PC-9 (cell line): ENCODE measurements around the gene C5orf47. TPM values are rescaled to one million over a fixed set of nuclear protein-coding genes. Genes with fewer than 3 reads are reported as not detected.

ENCODE experiments used
- BruUV-seq: library from RNA; stranded (reverse); fragments of 400-500 nt; replicated peaks from 2 replicates; lab custom pipeline; 2021; lab: Mats Ljungman, UMichigan
- CTCF ChIA-PET: fragments of 300-600 bp; sonication (Branson Sonifier 250); formaldehyde crosslinking; loops from one replicate; lab custom pipeline; 2022; ENCODE audit warnings: antibody characterized with exemption; lab: Charles Lee
- POLR2A ChIA-PET: fragments of 300-600 bp; sonication (Branson Sonifier 250); formaldehyde crosslinking; loops from one replicate; lab custom pipeline; 2022; ENCODE audit warnings: antibody characterized with exemption; ENCODE audit not compliant: unreplicated experiment; lab: Charles Lee
- DNase-seq, 2 experiments: peaks; one replicate each; pipeline versions ENCODE4 v3.0.0 to v3.0.0-alpha.2; 2015 to 2022; ENCODE audit warnings: mixed read lengths in 1 of 2
- H2AFZ ChIP-seq: fragments of 200-600 bp; sonication (generic); 2 replicates; pipeline ENCODE4 v1.8.1; 2017; ENCODE audit warnings: antibody characterized with exemption
- H3F3A ChIP-seq: fragments of 200-600 bp; sonication (generic); 2 replicates; pipeline ENCODE4 v1.8.1; 2017; ENCODE audit warnings: antibody characterized with exemption, mild to moderate bottlenecking, low read depth; ENCODE audit not compliant: insufficient read depth
- H3K27ac ChIP-seq: fragments of 200-600 bp; sonication (generic); 2 replicates; pipeline ENCODE4 v1.6.1; 2016; ENCODE audit warnings: mixed run types
- H3K27me3 ChIP-seq: fragments of 200-600 bp; sonication (generic); 2 replicates; pipeline ENCODE4 v1.6.1; 2016; ENCODE audit warnings: low read depth, mixed run types; ENCODE audit not compliant: insufficient read depth
- H3K36me3 ChIP-seq: fragments of 200-600 bp; sonication (generic); 2 replicates; pipeline ENCODE4 v1.6.1; 2016; ENCODE audit warnings: low read depth, mixed run types
- H3K4me1 ChIP-seq: fragments of 200-600 bp; sonication (generic); replicated peaks from 2 replicates; pipeline ENCODE4 v1.6.1; 2016; ENCODE audit warnings: mixed run types; ENCODE audit not compliant: insufficient read depth
- H3K4me2 ChIP-seq: fragments of 200-600 bp; sonication (generic); 2 replicates; pipeline ENCODE4 v1.6.1; 2017; ENCODE audit warnings: mixed run types
- H3K4me3 ChIP-seq: fragments of 200-600 bp; sonication (generic); 2 replicates; pipeline ENCODE4 v1.6.1; 2016; ENCODE audit warnings: mixed run types
- H3K79me2 ChIP-seq: fragments of 200-600 bp; sonication (generic); 2 replicates; pipeline ENCODE4 v1.6.1; 2017; ENCODE audit warnings: low read depth, mixed run types
- H3K9me2 ChIP-seq: fragments of 200-600 bp; sonication (generic); 2 replicates; pipeline ENCODE4 v1.8.1; 2017; ENCODE audit warnings: mild to moderate bottlenecking; ENCODE audit not compliant: insufficient read depth
- H3K9me3 ChIP-seq: fragments of 200-600 bp; sonication (generic); 2 replicates; pipeline ENCODE4 v1.8.1; 2016; ENCODE audit warnings: low read depth; ENCODE audit not compliant: insufficient read depth
- H4K20me1 ChIP-seq: fragments of 200-600 bp; sonication (generic); 2 replicates; pipeline ENCODE4 v1.8.1; 2017; ENCODE audit not compliant: insufficient read depth
- CTCF ChIP-seq: fragments of 200-600 bp; sonication (generic); conservative IDR thresholded peaks from 2 replicates; pipeline ENCODE4 v1.6.1; 2017; ENCODE audit warnings: mixed run types, antibody characterized with exemption, mild to moderate bottlenecking, moderate library complexity
- EZH2 ChIP-seq: fragments of 200-600 bp; sonication (generic); IDR thresholded peaks from 2 replicates; pipeline ENCODE4 v1.8.0; 2017; ENCODE audit warnings: antibody characterized with exemption, low read depth
- intact Hi-C: fragments of 100-400 bp; cut with micrococcal nuclease; formaldehyde crosslinking; loops from one replicate; pipeline ENCODE4 v1.10.0; 2022; ENCODE audit not compliant: unreplicated experiment
- total RNA-seq: library from RNA; stranded (reverse); gene quantifications from 2 replicates; pipeline ENCODE4 v1.2.3, GENCODE V29; 2021

C5orf47 gene
- total RNA-seq, 1 experiment from 2014 or later: not detected

GRCh38 chr5:173953528-173954090, 35.4 kb upstream of the C5orf47 start:
- no peak overlapping the region for H3K4me3 ChIP-seq
- H3K9me2 ChIP-seq: no peaks in the 10 kb centered on the region
- no peak for TF ChIP-seq CTCF
- H3K4me1 ChIP-seq: no peaks in the 10 kb centered on the region
- H2AFZ ChIP-seq: no peak overlapping the region
- no TSS peak for BruUV-seq
- no peak for DNase-seq
- peaks cover 9% of the 10 kb centered on the region for H3K36me3 ChIP-seq
- POLR2A ChIA-PET: interaction anchor here (0.6 kb wide), 1 partner anchor 10 kb away, joined by 10 read pairs; no protein-coding TSS in a partner anchor
- H3K9me3 ChIP-seq: no peaks in the 10 kb centered on the region
- no peak overlapping the region for H3K4me2 ChIP-seq
- intact Hi-C loops: no loop called here
- no peaks in the 10 kb centered on the region for H3K27me3 ChIP-seq
- peak overlapping the region; percentile 17; the same call in 1 of the 2 replicates for H3K27ac ChIP-seq
- H3F3A ChIP-seq: peaks cover 5% of the 10 kb centered on the region; the same call in 1 of the 2 replicates
- H3K79me2 ChIP-seq: no peaks in the 10 kb centered on the region
- H4K20me1 ChIP-seq: no peaks in the 10 kb centered on the region
- CTCF ChIA-PET: interaction anchor here (0.6 kb wide), 1 partner anchor 28 kb away, joined by 3 read pairs; no protein-coding TSS in a partner anchor

- no TSS peak for BruUV-seq
- Histone ChIP-seq H3K4me3 (no peak overlapping the region), H3K36me3 (peaks cover 6% of the 10 kb centered on the region), H2AFZ (no peak overlapping the region), H4K20me1 (no peaks in the 10 kb centered on the region), H3K9me3 (no peaks in the 10 kb centered on the region), H3K27ac (no peak overlapping the region), H3K79me2 (no peaks in the 10 kb centered on the region), H3F3A (peaks cover 5% of the 10 kb centered on the region; the same call in 1 of the 2 replicates), H3K4me2 (no peak overlapping the region), H3K9me2 (no peaks in the 10 kb centered on the region), H3K4me1 (no peaks in the 10 kb centered on the region), H3K27me3 (no peaks in the 10 kb centered on the region)
- TF ChIP-seq CTCF: no peak
- no peak for TF ChIP-seq EZH2
- POLR2A ChIA-PET: no interaction called here
- CTCF ChIA-PET: interaction anchor here (0.5 kb wide), 1 partner anchor 24 kb away, joined by 5 read pairs; no protein-coding TSS in a partner anchor
- intact Hi-C loops: no loop called here
- no peak for DNase-seq
These were observed 34.1 kb upstream of the C5orf47 start for GRCh38 chr5:173954671-173955521.

- no peak overlapping the region for H3K27ac ChIP-seq
- H3F3A ChIP-seq: peaks cover 22% of the 10 kb centered on the region
- peaks cover 8% of the 10 kb centered on the region for H3K4me1 ChIP-seq
- no peaks in the 10 kb centered on the region for H3K9me3 ChIP-seq
- H4K20me1 ChIP-seq: no peaks in the 10 kb centered on the region; the same call in 1 of the 2 replicates
- no peak overlapping the region for H3K4me2 ChIP-seq
- H3K27me3 ChIP-seq: no peaks in the 10 kb centered on the region
- H3K4me3 ChIP-seq: no peak overlapping the region
- no peaks in the 10 kb centered on the region for H3K79me2 ChIP-seq
- intact Hi-C loops: loop anchor here (5.0 kb wide), 1 partner anchor 74 kb away; the partner anchor contains the start of gene CPEB4
- H2AFZ ChIP-seq: no peak overlapping the region
- POLR2A ChIA-PET: no interaction called here
- no TSS peak for BruUV-seq
- no peaks in the 10 kb centered on the region for H3K36me3 ChIP-seq
- H3K9me2 ChIP-seq: no peaks in the 10 kb centered on the region; the same call in 1 of the 2 replicates
- DNase-seq: no peak
- TF ChIP-seq CTCF: no peak
- no peak for TF ChIP-seq EZH2
- CTCF ChIA-PET: no interaction called here
These were observed 28.0 kb upstream of the C5orf47 start for GRCh38 chr5:173960986-173961385.
